Body of pancreas (tissue), 4 donors: ENCODE results near the gene ENPP3. TPM values are rescaled to one million over a fixed set of nuclear protein-coding genes. Genes with fewer than 3 reads are reported as not detected.

Experiments
- ATAC-seq: fragments of 150-250 bp; one replicate; pipeline ENCODE4 v1.9.1; 2016
- DNase-seq, 4 donors: peaks; one replicate each; pipeline ENCODE4 v3.0.0-alpha.2; 2019
- H3K27ac ChIP-seq, 4 donors: fragments of 200-600 bp; sonication (generic); 1 replicate in 3 of 4; 2 replicates in 1 of 4; pipeline versions ENCODE4 v1.5.1 to v1.6.1; 2016 to 2019; ENCODE audit warnings: mild to moderate bottlenecking in 1 of 4, mixed read lengths in 1 of 4, moderate library complexity in 1 of 4
- H3K27me3 ChIP-seq, 2 donors: fragments of 200-600 bp; sonication (generic); one replicate each; pipeline ENCODE4 v1.6.0; 2016; ENCODE audit warnings: mild to moderate bottlenecking in 1 of 2
- H3K36me3 ChIP-seq, 2 donors: fragments of 200-600 bp; sonication (generic); replicated peaks in 1 of 2; 2 replicates each; pipeline ENCODE4 v1.5.1; 2016; ENCODE audit warnings: low read depth in 2 of 2; ENCODE audit not compliant: insufficient read depth in 1 of 2
- H3K4me1 ChIP-seq: fragments of 200-600 bp; sonication (generic); one replicate; pipeline ENCODE4 v1.6.0; 2016
- H3K4me3 ChIP-seq, 2 donors: fragments of 200-600 bp; sonication (generic); 1 replicate in 1 of 2; 2 replicates in 1 of 2; pipeline ENCODE4 v1.5.1; 2016 to 2019
- H3K9me3 ChIP-seq, 3 donors: fragments of 200-600 bp; sonication (generic); 1 replicate in 2 of 3; 2 replicates in 1 of 3; pipeline ENCODE4 v1.5.1; 2016
- CTCF ChIP-seq, 7 experiments: fragments of 450-650 bp in 4 of 7; fragments of 200-600 bp in 3 of 7; sonication (generic) in 3 of 7; IDR thresholded peaks; one replicate each; pipeline ENCODE4 v1.5.1; 2016 to 2019; ENCODE audit warnings: antibody characterized with exemption in 7 of 7
- POLR2A ChIP-seq, 3 donors: fragments of 450-650 bp; IDR thresholded peaks; one replicate each; pipeline ENCODE4 v1.6.1; 2016; ENCODE audit warnings: antibody characterized with exemption in 3 of 3, mild to moderate bottlenecking in 2 of 3
- WGBS, 2 donors: methylation state at CpG; one replicate each; pipeline ENCODE4 v1.1.5; 2017; 5-methylcytosine and 5-hydroxymethylcytosine counted together
- intact Hi-C: fragments of 100-400 bp; cut with DNase I; formaldehyde crosslinking; loops from one replicate; pipeline ENCODE4 v1.15.1; 2023
- total RNA-seq, 2 donors: library from RNA; depleted of rRNA; stranded (reverse); fragments of >200 nt; gene quantifications; one replicate each; pipeline ENCODE4 v1.1.0, GENCODE V29; 2016

The ENPP3 gene
- total RNA-seq, 2 donors from 2014 or later: 0.26 TPM; not detected in 1

- Histone ChIP-seq H3K36me3 (no peaks in the 10 kb centered on the region), H3K4me1 (no peaks in the 10 kb centered on the region), H3K4me3 (no peak overlapping the region), H3K27ac (no peak overlapping the region), H3K9me3 (no peaks in the 10 kb centered on the region), H3K27me3 (no peaks in the 10 kb centered on the region)
- no peak for ATAC-seq
- no peak for DNase-seq
- WGBS, 2 donors: 72 to 80% methylated on average over 2 of the region's 2 CpGs
- intact Hi-C loops: no loop called here
- TF ChIP-seq CTCF (IDR thresholded peaks at IDR 0.05) (no peak), POLR2A (IDR thresholded peaks at IDR 0.05) (no peak)
Measured at GRCh38 chr6:131756039-131756438, 118.9 kb downstream of the ENPP3 start.

- intact Hi-C loops: no loop called here
- DNase-seq (no peak), ATAC-seq (no peak)
- Histone ChIP-seq H3K4me1 (no peaks in the 10 kb centered on the region), H3K27ac (no peak overlapping the region), H3K36me3 (no peaks in the 10 kb centered on the region), H3K27me3 (no peaks in the 10 kb centered on the region), H3K9me3 (no peaks in the 10 kb centered on the region), H3K4me3 (no peak overlapping the region)
- WGBS, 2 donors: 86 to 88% methylated on average over 4 of the region's 4 CpGs
- no peak for TF ChIP-seq CTCF (IDR thresholded peaks at IDR 0.05)
- TF ChIP-seq POLR2A (IDR thresholded peaks at IDR 0.05): no peak
Measured at GRCh38 chr6:131758920-131759319, 121.8 kb downstream of the ENPP3 start.

GRCh38 chr6:131761060-131761761, 124.1 kb downstream of the ENPP3 start:
- DNase-seq (no peak), ATAC-seq (no peak)
- Histone ChIP-seq H3K4me1 (no peaks in the 10 kb centered on the region), H3K9me3 (no peaks in the 10 kb centered on the region), H3K27ac (no peak overlapping the region), H3K27me3 (no peaks in the 10 kb centered on the region), H3K36me3 (no peaks in the 10 kb centered on the region), H3K4me3 (no peak overlapping the region)
- intact Hi-C loops: no loop called here
- WGBS, 2 donors: 67 to 71% methylated on average over 6 of the region's 6 CpGs
- TF ChIP-seq CTCF (IDR thresholded peaks at IDR 0.05) (no peak), POLR2A (IDR thresholded peaks at IDR 0.05) (no peak)

- DNase-seq (no peak), ATAC-seq (no peak)
- H3K4me1 ChIP-seq: no peaks in the 10 kb centered on the region
- no peak overlapping the region for H3K4me3 ChIP-seq
- no peaks in the 10 kb centered on the region for H3K36me3 ChIP-seq
- no peak overlapping the region for H3K27ac ChIP-seq
- no peaks in the 10 kb centered on the region for H3K27me3 ChIP-seq
- WGBS, 2 donors: 68 to 80% methylated on average over 1 of the region's 1 CpG
- H3K9me3 ChIP-seq: no peaks in the 10 kb centered on the region
- intact Hi-C loops: no loop called here
- TF ChIP-seq POLR2A (IDR thresholded peaks at IDR 0.05) (no peak), CTCF (IDR thresholded peaks at IDR 0.05) (no peak)
Measured at GRCh38 chr6:131761762-131762067, 124.6 kb downstream of the ENPP3 start.

GRCh38 chr6:131762984-131763383, 125.9 kb downstream of the ENPP3 start:
- no peak for TF ChIP-seq CTCF (IDR thresholded peaks at IDR 0.05)
- no peak for TF ChIP-seq POLR2A (IDR thresholded peaks at IDR 0.05)
- Histone ChIP-seq H3K27me3 (no peaks in the 10 kb centered on the region), H3K4me1 (no peaks in the 10 kb centered on the region), H3K9me3 (no peaks in the 10 kb centered on the region), H3K27ac (no peak overlapping the region), H3K4me3 (no peak overlapping the region), H3K36me3 (no peaks in the 10 kb centered on the region)
- intact Hi-C loops: no loop called here
- ATAC-seq: no peak
- 70 to 72% methylated on average over 2 of the region's 2 CpGs for WGBS, 2 donors
- DNase-seq: no peak
